Prostate gland (tissue), 2 donors: ENCODE results near the gene FREM2. TPM values are rescaled to one million over a fixed set of nuclear protein-coding genes. Genes with fewer than 3 reads are reported as not detected.

Experiments used
- DNase-seq: peaks from one replicate; pipeline ENCODE4 v3.0.0-alpha.2; 2019; ENCODE audit warnings: low spot score
- H3K27ac ChIP-seq, 2 donors: fragments of 200-600 bp; sonication (generic); 2 replicates each; pipeline ENCODE4 v1.5.1; 2017 to 2019
- H3K27me3 ChIP-seq: fragments of 200-600 bp; sonication (generic); replicated peaks from 2 replicates; pipeline ENCODE4 v1.5.1; 2019; ENCODE audit not compliant: insufficient read depth
- H3K36me3 ChIP-seq, 2 donors: fragments of 200-600 bp; sonication (generic); 1 replicate in 1 of 2; 2 replicates in 1 of 2; pipeline versions ENCODE4 v1.5.1 to v1.8.1; 2017 to 2019
- H3K4me1 ChIP-seq: fragments of 200-600 bp; sonication (generic); replicated peaks from 2 replicates; pipeline ENCODE4 v1.5.1; 2019
- H3K4me3 ChIP-seq, 2 donors: fragments of 200-600 bp; sonication (generic); 2 replicates each; pipeline ENCODE4 v1.5.1; 2017 to 2019
- H3K9me3 ChIP-seq: fragments of 200-600 bp; sonication (generic); 2 replicates; pipeline ENCODE4 v1.5.1; 2017
- CTCF ChIP-seq, 4 experiments: fragments of 200-600 bp in 2 of 4; fragments of 450-650 bp in 2 of 4; sonication (generic) in 2 of 4; IDR thresholded peaks; 1 replicate in 3 of 4; 2 replicates in 1 of 4; pipeline ENCODE4 v1.5.1; 2016 to 2019; ENCODE audit warnings: antibody characterized with exemption in 4 of 4, mild to moderate bottlenecking in 2 of 4, moderate library complexity in 2 of 4
- POLR2A ChIP-seq: fragments of 450-650 bp; IDR thresholded peaks from one replicate; pipeline ENCODE4 v1.6.1; 2016; ENCODE audit warnings: antibody characterized with exemption, mild to moderate bottlenecking
- POLR2AphosphoS5 ChIP-seq: sonication (generic); formaldehyde crosslinking; IDR thresholded peaks from one replicate; pipeline ENCODE4 v1.6.1; 2017; ENCODE audit warnings: antibody characterized with exemption
- WGBS: methylation state at CpG from one replicate; pipeline ENCODE4 v1.1.5; 2018; 5-methylcytosine and 5-hydroxymethylcytosine counted together
- intact Hi-C: fragments of 100-400 bp; cut with DNase I; formaldehyde crosslinking; loops from one replicate; pipeline ENCODE4 v1.14.2; 2022
- total RNA-seq, 2 donors: library from RNA; depleted of rRNA; stranded (reverse); fragments of >200 nt; gene quantifications; one replicate each; pipeline ENCODE4 v1.1.0, GENCODE V29; 2016

FREM2 gene
- total RNA-seq, 2 donors from 2014 or later, result 3.1 to 5.9 TPM

GRCh38 chr13:38656699-38657098 is 30.2 kb upstream of the FREM2 start:
- Histone ChIP-seq H3K4me1 (no peaks in the 10 kb centered on the region), H3K36me3 (no peaks in the 10 kb centered on the region), H3K4me3 (no peak overlapping the region), H3K27me3 (no peaks in the 10 kb centered on the region), H3K27ac (no peak overlapping the region), H3K9me3 (no peaks in the 10 kb centered on the region)
- intact Hi-C loops, result no loop called here
- WGBS, result 49% methylated on average over 2 of the region's 2 CpGs
- no peak for DNase-seq
- TF ChIP-seq POLR2AphosphoS5 (no peak), POLR2A (no peak), CTCF (IDR thresholded peaks at IDR 0.05) (no peak)

GRCh38 chr13:38657191-38657590 is 29.7 kb upstream of the FREM2 start:
- Histone ChIP-seq H3K9me3 (no peaks in the 10 kb centered on the region), H3K4me1 (no peaks in the 10 kb centered on the region), H3K4me3 (no peak overlapping the region), H3K36me3 (no peaks in the 10 kb centered on the region), H3K27me3 (no peaks in the 10 kb centered on the region), H3K27ac (no peak overlapping the region)
- intact Hi-C loops, result no loop called here
- TF ChIP-seq POLR2AphosphoS5, result no peak
- TF ChIP-seq POLR2A, result no peak
- TF ChIP-seq CTCF (IDR thresholded peaks at IDR 0.05), result no peak
- WGBS, result 74% methylated on average over 1 of the region's 1 CpG
- no peak for DNase-seq

- no peak for TF ChIP-seq POLR2AphosphoS5
- no peak for TF ChIP-seq POLR2A
- no peak for TF ChIP-seq CTCF (IDR thresholded peaks at IDR 0.05)
- Histone ChIP-seq H3K36me3 (no peaks in the 10 kb centered on the region), H3K27me3 (no peaks in the 10 kb centered on the region), H3K9me3 (no peaks in the 10 kb centered on the region), H3K27ac (no peak overlapping the region), H3K4me1 (no peaks in the 10 kb centered on the region), H3K4me3 (no peak overlapping the region)
- DNase-seq, result no peak
- whole genome bisulfite sequencing, result 73% methylated on average over 1 of the region's 1 CpG
- intact Hi-C loops, result no loop called here
Measured at GRCh38 chr13:38658906-38659305, 28.0 kb upstream of the FREM2 start.

GRCh38 chr13:38661010-38661675 is 25.7 kb upstream of the FREM2 start:
- intact Hi-C loops, result no loop called here
- Histone ChIP-seq H3K27me3 (no peaks in the 10 kb centered on the region), H3K27ac (no peak overlapping the region), H3K36me3 (no peaks in the 10 kb centered on the region), H3K9me3 (no peaks in the 10 kb centered on the region), H3K4me3 (no peak overlapping the region), H3K4me1 (no peaks in the 10 kb centered on the region)
- no peak for DNase-seq
- 93% methylated on average over 2 of the region's 2 CpGs for WGBS
- TF ChIP-seq CTCF (IDR thresholded peaks at IDR 0.05) (no peak), POLR2A (no peak), POLR2AphosphoS5 (no peak)

- TF ChIP-seq POLR2A, result no peak
- no peak for TF ChIP-seq CTCF (IDR thresholded peaks at IDR 0.05)
- TF ChIP-seq POLR2AphosphoS5, result no peak
- intact Hi-C loops, result no loop called here
- Histone ChIP-seq H3K4me1 (no peaks in the 10 kb centered on the region), H3K4me3 (no peak overlapping the region), H3K27ac (no peak overlapping the region), H3K36me3 (no peaks in the 10 kb centered on the region), H3K27me3 (no peaks in the 10 kb centered on the region), H3K9me3 (no peaks in the 10 kb centered on the region)
- DNase-seq, result no peak
- 46% methylated on average over 2 of the region's 2 CpGs for WGBS
Measured at GRCh38 chr13:38662362-38662761, 24.5 kb upstream of the FREM2 start.
